GM13977 (cell line): ENCODE data around the gene LRCH3.

Experiments used
- DNase-seq: peaks from one replicate; pipeline ENCODE4 v3.0.0; 2012; ENCODE audit warnings: low spot score
- CTCF ChIP-seq: IDR thresholded peaks from 2 replicates; pipeline ENCODE4 v1.5.1; 2012; ENCODE audit warnings: mild to moderate bottlenecking, control low read depth; ENCODE audit not compliant: insufficient read depth; ENCODE audit errors: extremely low read depth, missing control alignments
- in situ Hi-C: fragments of 300-500 bp; cut with MboI; formaldehyde crosslinking; loops from one replicate; pipeline ENCODE4 v1.12.0; 2022; ENCODE audit warnings: low sequenced_read_pairs, low pct_unique_long_range_greater_than_20kb, mixed read lengths, inconsistent platforms; ENCODE audit not compliant: unreplicated experiment

LRCH3 gene

DNA sequence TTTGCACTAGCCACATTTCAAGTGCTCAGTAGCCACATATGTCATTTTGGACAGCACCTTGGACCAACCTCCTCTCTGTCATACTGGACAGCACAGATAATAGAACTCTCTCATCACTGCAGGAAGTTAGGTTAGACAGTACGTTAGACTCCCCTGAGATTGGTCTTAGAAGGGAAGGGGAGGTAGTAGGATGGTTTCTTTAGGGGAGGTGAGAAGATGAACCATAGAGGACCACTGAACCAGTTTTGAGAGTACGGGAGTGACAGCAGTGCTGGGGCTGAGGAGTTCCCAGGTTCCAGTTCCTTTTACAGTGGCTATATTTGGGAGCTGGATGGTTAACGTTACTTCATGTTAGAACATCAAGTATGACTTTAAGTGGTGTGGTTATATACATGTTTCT lies 7.8 kb downstream of the LRCH3 start:
- DNase-seq = peak; percentile 42
- in situ Hi-C loops = no loop called here
- no peak for TF ChIP-seq CTCF

GRCh38 chr3:197800379-197800778 lies 9.3 kb downstream of the LRCH3 start:
- TF ChIP-seq CTCF = no peak
- in situ Hi-C loops = no loop called here
- DNase-seq = no peak

GRCh38 chr3:197801891-197802778 lies 11.1 kb downstream of the LRCH3 start:
- DNase-seq = no peak
- peak; percentile 47 for TF ChIP-seq CTCF
- in situ Hi-C loops = no loop called here

- TF ChIP-seq CTCF = peak; percentile 45
- in situ Hi-C loops = no loop called here
- no peak for DNase-seq
Observed at GRCh38 chr3:197802779-197803459, 11.9 kb downstream of the LRCH3 start.

DNA sequence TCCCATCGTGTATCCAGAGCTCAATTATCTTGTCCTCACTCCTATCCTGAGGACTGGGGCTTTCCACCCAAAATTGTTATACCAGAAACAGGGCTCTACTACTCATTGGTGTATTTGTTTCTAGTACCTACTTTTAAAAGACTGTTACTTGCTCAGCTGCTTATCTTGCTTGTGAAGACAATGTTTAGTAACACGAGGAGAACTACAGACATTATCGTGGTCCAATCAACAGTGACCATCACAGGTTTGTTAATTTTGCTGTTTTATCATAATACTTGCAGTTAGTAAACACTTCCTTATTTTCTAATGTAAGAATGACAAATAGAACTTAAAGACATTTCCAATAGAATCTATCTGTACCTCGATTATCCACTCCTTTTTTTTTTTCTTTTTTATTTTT lies 13.5 kb downstream of the LRCH3 start:
- TF ChIP-seq CTCF = no peak
- no peak for DNase-seq
- in situ Hi-C loops = no loop called here

GRCh38 chr3:197807969-197808587 lies 17.0 kb downstream of the LRCH3 start:
- in situ Hi-C loops = no loop called here

More at GRCh38 chr3:197807969-197808587, 17.0 kb downstream of the LRCH3 start:
- TF ChIP-seq CTCF = no peak
- no peak for DNase-seq
